Brain microvascular endothelial cell (primary cell): ENCODE data around the gene DGKG.

Experiments
- DNase-seq: peaks from one replicate; pipeline ENCODE4 v3.0.0-alpha.2; 2020
- H3K27ac ChIP-seq: fragments of 250-450 bp; sonication (Bioruptor Pico); 2 replicates; pipeline ENCODE4 v1.5.1; 2020; ENCODE audit warnings: mild to moderate bottlenecking, moderate library complexity
- H3K27me3 ChIP-seq: fragments of 250-450 bp; sonication (Bioruptor Pico); replicated peaks from 2 replicates; pipeline ENCODE4 v1.5.1; 2020; ENCODE audit warnings: mild to moderate bottlenecking
- H3K36me3 ChIP-seq: fragments of 250-450 bp; sonication (Bioruptor Pico); replicated peaks from 2 replicates; pipeline ENCODE4 v1.5.1; 2020; ENCODE audit warnings: mild to moderate bottlenecking
- H3K4me3 ChIP-seq: 2 replicates; pipeline ENCODE4 v1.5.1; 2011; ENCODE audit warnings: low read depth, mild to moderate bottlenecking, control low read depth, low read length, moderate library complexity
- CTCF ChIP-seq: IDR thresholded peaks from 2 replicates; pipeline ENCODE4 v1.5.1; 2011; ENCODE audit warnings: low read depth, mild to moderate bottlenecking, moderate library complexity, low read length, control low read depth, inconsistent platforms; ENCODE audit errors: missing control alignments
- in situ Hi-C: cut with HindIII; loops from 2 replicates; pipeline ENCODE4 v1.10.0; 2017; ENCODE audit warnings: low sequenced_read_pairs, low pct_ligation_motif_present

DGKG gene

GRCh38 chr3:186117521-186118134, 244.4 kb downstream of the DGKG start:
- TF ChIP-seq CTCF: no peak
- DNase-seq: no peak
- Histone ChIP-seq H3K36me3 (no peaks in the 10 kb centered on the region), H3K27ac (no peak overlapping the region), H3K27me3 (no peaks in the 10 kb centered on the region), H3K4me3 (no peak overlapping the region)
- in situ Hi-C loops: no loop called here

GRCh38 chr3:186115239-186115996, 246.6 kb downstream of the DGKG start:
- H3K4me3 ChIP-seq: no peak overlapping the region
- H3K27ac ChIP-seq: no peak overlapping the region
- TF ChIP-seq CTCF: no peak
- H3K27me3 ChIP-seq: no peaks in the 10 kb centered on the region
- no peak for DNase-seq
- in situ Hi-C loops: no loop called here
- no peaks in the 10 kb centered on the region for H3K36me3 ChIP-seq

GRCh38 chr3:186110975-186111974, 250.8 kb downstream of the DGKG start:
- in situ Hi-C loops: no loop called here
- Histone ChIP-seq H3K27me3 (no peaks in the 10 kb centered on the region), H3K4me3 (no peak overlapping the region), H3K27ac (no peak overlapping the region), H3K36me3 (no peaks in the 10 kb centered on the region)
- no peak for TF ChIP-seq CTCF
- no peak for DNase-seq

GRCh38 chr3:186109897-186110803, 251.9 kb downstream of the DGKG start:
- peak overlapping the region; percentile 76 for H3K27ac ChIP-seq
- in situ Hi-C loops: no loop called here
- TF ChIP-seq CTCF: no peak
- H3K4me3 ChIP-seq: peak overlapping the region; percentile 69
- H3K36me3 ChIP-seq: no peaks in the 10 kb centered on the region
- DNase-seq: peak; percentile 29
- H3K27me3 ChIP-seq: no peaks in the 10 kb centered on the region
